HG03103 (cell line): ENCODE measurements around the gene AGAP1.

Experiments used
- ATAC-seq: cut with Tn5 transposase; IDR thresholded peaks from one replicate; pipeline ENCODE4 v1.9.1; 2021; ENCODE audit warnings: low read depth; ENCODE audit not compliant: unreplicated experiment

AGAP1 gene

GRCh38 chr2:235618039-235618438 lies 124.2 kb downstream of the AGAP1 start:
- ATAC-seq: no peak

DNA sequence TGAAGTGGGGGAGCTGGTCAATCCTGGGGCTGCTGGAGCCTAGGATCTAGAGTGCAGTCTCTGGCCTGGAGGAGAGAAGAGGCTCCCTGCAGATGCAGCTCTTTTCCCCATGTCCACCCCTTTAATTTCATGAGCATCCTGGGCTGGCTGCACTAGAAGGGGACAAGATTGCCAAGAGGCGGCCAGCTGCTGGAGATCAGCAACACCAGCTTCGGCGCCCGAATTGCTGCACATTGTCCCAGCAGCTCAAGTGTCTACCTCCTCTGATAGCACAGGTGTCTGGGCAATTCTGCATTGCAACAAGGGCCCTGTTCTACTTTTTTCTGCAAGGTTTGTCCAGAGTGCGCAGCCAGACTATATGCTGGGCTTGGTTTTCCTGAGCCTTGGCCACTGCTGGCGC lies 125.7 kb downstream of the AGAP1 start:
- no peak for ATAC-seq

DNA sequence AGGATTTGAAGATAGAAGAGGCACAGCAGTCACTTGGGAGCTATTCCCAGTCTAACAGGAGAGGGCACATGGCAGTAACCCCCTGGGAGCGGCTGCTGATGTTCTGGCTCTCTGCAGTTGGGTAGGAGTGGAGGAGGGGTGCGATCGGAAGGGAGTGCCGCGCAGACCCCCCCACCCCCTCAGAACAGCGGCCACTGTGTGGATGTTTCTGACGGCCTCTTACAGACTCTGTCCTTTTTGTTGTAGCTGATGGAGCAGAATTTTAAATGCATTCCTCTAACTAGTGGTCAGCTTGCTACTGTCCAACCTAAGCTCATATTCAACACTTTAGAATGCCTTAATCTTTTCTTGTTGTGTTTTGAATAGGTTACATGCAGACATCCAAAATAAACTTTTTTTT lies 127.9 kb downstream of the AGAP1 start:
- ATAC-seq: no peak

DNA sequence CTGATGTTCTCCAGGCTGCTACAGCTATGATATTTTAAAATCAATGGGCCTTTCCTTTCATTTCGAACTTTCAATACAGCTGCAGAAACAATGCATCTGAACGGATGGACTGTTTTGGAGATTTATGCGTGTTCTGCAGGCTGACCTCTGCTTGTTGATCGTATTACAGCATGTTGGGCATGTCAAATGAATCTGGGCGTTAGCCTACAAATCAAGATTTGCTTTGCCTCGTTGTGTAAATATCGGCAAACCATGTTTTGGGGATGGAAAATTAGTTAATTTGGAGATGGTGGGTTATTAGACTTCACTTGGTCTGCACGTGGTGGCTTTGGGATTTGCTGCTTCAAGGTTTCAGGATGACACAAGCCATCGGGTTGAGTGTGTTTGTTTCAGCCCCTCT lies 129.3 kb downstream of the AGAP1 start:
- ATAC-seq: no peak

DNA sequence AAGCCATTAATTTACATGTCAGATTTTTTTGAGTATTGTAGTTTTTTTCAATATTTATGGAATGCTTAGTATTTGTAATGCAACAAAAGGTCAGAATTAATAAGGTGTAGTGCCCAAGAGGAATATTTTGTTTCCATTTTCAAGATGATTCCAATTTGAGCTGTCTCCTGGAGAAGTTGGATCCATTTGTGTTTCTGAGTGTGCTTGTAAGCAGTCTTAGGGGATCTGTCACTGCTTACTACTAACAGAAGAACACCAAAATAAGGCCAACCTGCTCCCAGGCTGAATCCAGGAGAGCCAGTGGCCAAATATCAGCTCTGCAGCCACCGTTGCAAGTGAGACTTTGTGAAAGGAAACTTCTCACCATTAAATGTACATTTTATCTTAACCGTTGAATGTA lies 129.9 kb downstream of the AGAP1 start:
- ATAC-seq: no peak

DNA sequence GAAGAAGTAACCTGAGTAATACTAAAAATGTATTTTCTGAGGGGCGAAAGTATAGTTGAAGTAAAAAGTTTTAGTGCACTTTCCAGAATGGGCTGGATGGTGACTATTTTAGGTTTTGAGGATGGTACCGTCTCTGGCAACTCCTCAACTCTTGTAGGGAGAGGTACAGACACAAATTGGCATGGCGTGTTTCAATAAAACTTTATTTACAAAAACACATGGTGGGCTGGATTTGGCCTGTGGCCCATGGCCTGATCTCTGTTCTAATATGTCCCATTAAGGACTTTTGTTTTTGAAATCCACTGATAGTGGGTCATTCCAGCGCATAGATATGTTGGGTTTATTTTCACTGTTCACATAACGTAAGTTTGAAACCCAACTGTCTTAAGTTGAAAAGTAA lies 132.8 kb downstream of the AGAP1 start:
- ATAC-seq: no peak

- ATAC-seq: no peak
Observed at GRCh38 chr2:235627682-235628081, 133.8 kb downstream of the AGAP1 start.

GRCh38 chr2:235630718-235631296 lies 137.0 kb downstream of the AGAP1 start:
- no peak for ATAC-seq

GRCh38 chr2:235634435-235635158 lies 140.8 kb downstream of the AGAP1 start:
- ATAC-seq: no peak

DNA sequence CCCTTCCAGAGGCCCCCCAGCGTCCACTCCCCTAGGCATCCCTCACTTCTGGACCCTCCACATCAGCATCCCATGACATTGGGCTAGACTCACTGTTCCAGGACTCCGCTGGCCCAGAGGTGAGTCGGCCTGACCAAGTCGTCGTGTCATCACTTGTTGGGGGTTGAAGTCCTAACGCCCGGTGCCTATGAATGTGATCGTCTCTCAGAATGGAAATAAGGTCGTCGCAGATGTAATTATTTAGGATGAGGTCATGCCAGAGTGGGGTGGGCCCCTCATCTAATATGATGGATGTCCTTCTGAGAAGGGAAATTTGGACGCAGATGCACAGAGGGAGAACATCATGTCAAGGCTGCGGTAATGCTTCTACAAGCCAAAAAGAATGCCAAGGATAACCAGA lies 142.7 kb downstream of the AGAP1 start:
- no peak for ATAC-seq

DNA sequence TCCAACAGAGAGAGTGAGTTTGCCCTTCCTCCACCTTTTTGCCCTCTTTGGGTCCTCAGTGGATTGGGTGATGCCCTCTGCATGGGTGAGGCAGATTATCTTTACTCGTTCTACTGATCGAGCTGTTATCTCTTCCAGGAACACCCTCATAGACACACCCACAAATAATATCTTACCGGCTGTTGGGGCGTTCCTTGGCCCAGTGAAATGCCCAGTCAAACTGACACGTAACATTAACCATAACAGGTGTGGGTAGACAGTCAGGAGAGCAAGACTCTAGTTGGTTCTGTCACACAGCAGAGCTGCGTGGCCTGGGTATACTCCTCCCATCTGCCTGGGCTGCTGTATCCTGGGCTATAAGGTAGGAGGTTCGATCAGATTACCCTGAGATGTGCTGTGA lies 144.1 kb downstream of the AGAP1 start:
- no peak for ATAC-seq

DNA sequence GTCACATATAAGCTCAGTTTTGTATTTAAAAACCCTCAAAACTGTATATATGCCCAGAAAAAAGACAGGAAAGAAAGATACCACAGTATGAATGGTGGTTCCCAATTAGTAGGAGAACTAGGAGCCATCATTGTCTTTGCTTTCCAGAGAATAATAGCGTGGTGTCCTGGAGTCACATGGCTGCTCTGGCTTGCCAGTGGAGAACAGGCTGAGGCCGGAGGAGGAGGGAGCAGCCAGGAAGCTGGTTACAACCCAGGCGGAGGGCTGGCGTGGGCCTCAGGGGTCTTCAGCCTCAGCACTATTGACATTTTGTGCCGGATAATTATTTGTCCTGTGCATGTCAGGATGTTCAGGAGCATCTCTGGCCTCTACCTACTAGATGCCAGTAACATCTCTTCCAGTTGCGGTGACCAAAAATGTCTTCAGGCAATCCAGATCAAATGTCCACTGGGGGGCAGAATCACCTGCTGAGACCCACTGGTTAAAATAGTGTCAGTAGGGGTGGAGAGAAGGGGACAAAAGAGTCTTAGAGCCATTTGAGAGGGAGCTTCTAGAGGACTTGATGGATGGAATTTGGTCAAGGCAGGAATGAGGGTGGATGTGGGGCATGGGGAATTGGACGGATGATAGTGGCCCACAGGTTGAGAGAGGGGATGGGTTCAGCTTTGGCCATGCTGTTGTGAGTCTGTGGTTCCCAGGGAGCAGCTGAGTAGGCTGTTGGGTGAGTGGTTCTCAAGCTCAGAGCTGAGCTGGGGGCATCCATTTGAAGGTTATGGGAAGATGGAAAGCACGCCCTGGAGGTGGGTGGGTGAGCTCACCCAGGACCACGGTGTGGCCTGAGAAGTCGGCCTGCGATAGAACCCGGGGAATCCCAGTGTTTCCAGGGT lies 144.9 kb downstream of the AGAP1 start:
- no peak for ATAC-seq

- no peak for ATAC-seq
Observed at GRCh38 chr2:235639428-235639773, 145.6 kb downstream of the AGAP1 start.

- ATAC-seq: no peak
Observed at GRCh38 chr2:235639885-235640284, 146.0 kb downstream of the AGAP1 start.

- no peak for ATAC-seq
Observed at GRCh38 chr2:235640377-235640776, 146.5 kb downstream of the AGAP1 start.

GRCh38 chr2:235640926-235641723 lies 147.3 kb downstream of the AGAP1 start:
- no peak for ATAC-seq

DNA sequence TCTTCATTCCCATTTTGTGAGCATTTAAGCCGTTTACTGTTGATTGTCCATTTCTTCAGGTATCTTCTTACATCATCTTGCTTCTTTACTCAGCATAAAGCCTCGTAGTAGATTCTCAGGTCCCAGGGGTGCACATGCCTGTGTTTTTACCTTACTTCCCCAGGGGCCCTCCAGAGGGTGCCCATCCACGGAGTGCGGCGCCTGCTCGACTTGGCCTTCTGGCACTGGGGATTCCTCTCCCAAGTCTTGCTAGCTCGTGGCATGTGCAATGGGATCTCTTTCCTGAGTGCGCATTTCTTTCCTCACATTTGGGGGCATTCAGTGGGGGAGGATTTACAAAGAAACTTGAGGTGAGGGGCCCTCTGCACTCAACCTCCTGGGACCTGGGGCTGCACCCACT lies 148.1 kb downstream of the AGAP1 start:
- no peak for ATAC-seq

DNA sequence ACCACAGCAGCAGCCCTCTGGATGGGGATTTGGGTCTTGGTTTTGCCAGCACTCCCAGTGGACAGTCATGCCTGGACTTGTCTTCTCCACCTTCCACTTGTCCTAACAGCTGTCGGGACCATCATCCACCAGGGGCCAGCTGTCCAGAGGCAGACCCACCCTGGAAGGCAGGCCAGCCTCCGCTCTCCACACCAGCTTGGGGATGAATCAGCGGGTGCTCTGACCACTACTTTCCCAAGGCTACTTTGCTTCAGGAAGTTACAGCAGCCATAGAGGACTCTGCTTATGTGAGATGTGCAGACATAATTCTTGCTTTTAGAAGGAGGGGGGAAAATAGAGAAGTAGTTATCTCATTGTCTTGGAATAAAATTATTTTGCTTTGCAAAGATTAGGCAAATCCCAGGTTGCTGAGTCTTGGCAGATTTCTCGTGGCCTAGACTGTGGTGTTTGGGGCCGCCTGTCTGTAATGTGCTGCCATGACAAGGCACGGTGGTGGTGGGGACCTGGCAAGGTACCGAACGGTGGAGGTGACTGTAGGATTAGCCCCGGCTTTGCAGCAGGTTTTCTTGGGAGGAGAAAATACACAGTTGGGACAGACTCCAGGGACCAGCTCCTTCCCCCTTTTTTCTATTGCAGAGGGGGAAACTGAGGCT lies 148.7 kb downstream of the AGAP1 start:
- ATAC-seq: no peak

DNA sequence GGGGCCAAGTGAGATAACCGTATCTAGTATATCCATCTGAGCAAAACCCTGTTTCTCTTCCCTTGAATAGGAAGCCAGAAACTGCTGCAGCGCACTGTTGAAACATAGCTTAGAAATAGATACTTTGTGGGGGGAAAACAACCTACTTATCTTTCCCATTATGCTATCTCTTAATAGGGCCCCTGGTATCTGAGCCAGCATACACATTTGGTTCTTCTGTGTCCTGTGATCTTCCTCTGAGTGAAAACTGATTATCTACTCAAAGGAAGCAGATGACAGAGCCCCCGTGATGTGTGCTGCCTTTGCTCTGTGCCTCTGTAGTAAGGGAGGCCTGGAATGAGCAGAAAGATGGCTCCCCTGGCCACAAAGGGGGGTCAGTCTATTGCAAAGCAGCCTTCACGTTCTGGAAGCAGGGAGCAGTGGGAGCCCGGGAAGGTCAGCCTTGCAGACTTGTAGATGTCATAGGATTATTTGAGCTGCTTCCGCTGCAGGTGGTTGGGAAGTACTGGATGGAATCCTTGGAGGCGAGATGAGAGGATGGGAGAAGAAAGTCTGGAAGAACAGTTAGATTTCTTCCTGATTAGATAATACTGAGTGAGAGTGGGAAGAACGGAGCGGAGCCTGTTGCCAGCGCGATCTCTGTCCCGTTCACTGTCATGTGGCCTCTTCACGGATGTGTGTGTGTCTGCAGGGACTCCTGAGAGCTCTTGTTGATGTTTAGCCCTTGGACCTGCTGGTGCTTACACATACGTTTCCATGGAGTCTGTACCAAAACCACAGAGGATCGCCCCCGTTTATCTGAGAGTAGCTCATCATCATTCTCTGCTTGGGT lies 150.1 kb downstream of the AGAP1 start:
- ATAC-seq: no peak

GRCh38 chr2:235647264-235647663 lies 153.4 kb downstream of the AGAP1 start:
- no peak for ATAC-seq
